ENCODE measurements around the gene CORO2B. TPM values are rescaled to one million over a fixed set of nuclear protein-coding genes. Genes with fewer than 3 reads are reported as not detected.

The CORO2B gene
- total and polyA plus RNA-seq, 5 donors: 5.8 to 13.7 (median 11.1) TPM

- H3K27me3 ChIP-seq (ENCODE audit: control insufficient read depth, insufficient read depth): no peaks in the 10 kb centered on the region
- no peak overlapping the region for H3K27ac ChIP-seq (ENCODE audit: low read length)
- intact Hi-C loops (cut with DNase I): no loop called here
- H3K4me1 ChIP-seq (ENCODE audit: control insufficient read depth, insufficient read depth, low read length): peaks cover 15% of the 10 kb centered on the region
- H3K9me3 ChIP-seq (ENCODE audit: control insufficient read depth, low read length): no peaks in the 10 kb centered on the region
- DNase-seq (peak in 1 of 3 donors; percentile 64), ATAC-seq (peak; percentile 27 to 41)
- H3K4me3 ChIP-seq (ENCODE audit: low read length): no peak overlapping the region
- 42% methylated on average over 6 of the region's 6 CpGs for WGBS
Measured at GRCh38 chr15:68631601-68632051, 52.8 kb downstream of the CORO2B start.

GRCh38 chr15:68632101-68632500, 53.3 kb downstream of the CORO2B start:
- 69% methylated on average over 9 of the region's 9 CpGs for WGBS
- Histone ChIP-seq H3K27ac (ENCODE audit: low read length) (peak overlapping the region; percentile 31), H3K9me3 (ENCODE audit: control insufficient read depth, low read length) (no peaks in the 10 kb centered on the region), H3K27me3 (ENCODE audit: control insufficient read depth, insufficient read depth) (no peaks in the 10 kb centered on the region), H3K4me1 (ENCODE audit: control insufficient read depth, insufficient read depth, low read length) (peaks cover 17% of the 10 kb centered on the region), H3K4me3 (ENCODE audit: low read length) (no peak overlapping the region)
- intact Hi-C loops (cut with DNase I): no loop called here
- ATAC-seq (no peak), DNase-seq (no peak)

- Histone ChIP-seq H3K27me3 (ENCODE audit: control insufficient read depth, insufficient read depth) (no peaks in the 10 kb centered on the region), H3K27ac (ENCODE audit: low read length) (no peak overlapping the region), H3K4me1 (ENCODE audit: control insufficient read depth, insufficient read depth, low read length) (peaks cover 17% of the 10 kb centered on the region), H3K9me3 (ENCODE audit: control insufficient read depth, low read length) (no peaks in the 10 kb centered on the region), H3K4me3 (ENCODE audit: low read length) (no peak overlapping the region)
- no peak for ATAC-seq
- WGBS: 43% methylated on average over 10 of the region's 10 CpGs
- intact Hi-C loops (cut with DNase I): no loop called here
- no peak for DNase-seq
Measured at GRCh38 chr15:68633231-68634121, 54.7 kb downstream of the CORO2B start.

- WGBS: 86% methylated on average over 4 of the region's 4 CpGs
- Histone ChIP-seq H3K27me3 (ENCODE audit: control insufficient read depth, insufficient read depth) (no peaks in the 10 kb centered on the region), H3K4me3 (ENCODE audit: low read length) (no peak overlapping the region), H3K4me1 (ENCODE audit: control insufficient read depth, insufficient read depth, low read length) (peaks cover 22% of the 10 kb centered on the region), H3K27ac (ENCODE audit: low read length) (no peak overlapping the region), H3K9me3 (ENCODE audit: control insufficient read depth, low read length) (no peaks in the 10 kb centered on the region)
- intact Hi-C loops (cut with DNase I): no loop called here
- no peak for DNase-seq
- ATAC-seq: no peak
Measured at GRCh38 chr15:68634122-68634482, 55.3 kb downstream of the CORO2B start.

- DNase-seq: no peak
- WGBS: 92% methylated on average over 6 of the region's 6 CpGs
- H3K4me1 ChIP-seq (ENCODE audit: control insufficient read depth, insufficient read depth, low read length): peaks cover 23% of the 10 kb centered on the region
- intact Hi-C loops (cut with DNase I): no loop called here
- H3K27ac ChIP-seq (ENCODE audit: low read length): no peak overlapping the region
- no peak for ATAC-seq
- H3K4me3 ChIP-seq (ENCODE audit: low read length): no peak overlapping the region
- H3K27me3 ChIP-seq (ENCODE audit: control insufficient read depth, insufficient read depth): no peaks in the 10 kb centered on the region
- H3K9me3 ChIP-seq (ENCODE audit: control insufficient read depth, low read length): no peaks in the 10 kb centered on the region
Measured at GRCh38 chr15:68634531-68634930, 55.7 kb downstream of the CORO2B start.

- ATAC-seq (peak; percentile 26 to 41), DNase-seq (peak; percentile 55 to 78 (median 72))
- Histone ChIP-seq H3K9me3 (ENCODE audit: control insufficient read depth, low read length) (no peaks in the 10 kb centered on the region), H3K27ac (ENCODE audit: low read length) (peak overlapping the region; percentile 46), H3K27me3 (ENCODE audit: control insufficient read depth, insufficient read depth) (no peaks in the 10 kb centered on the region), H3K4me1 (ENCODE audit: control insufficient read depth, insufficient read depth, low read length) (peaks cover 26% of the 10 kb centered on the region), H3K4me3 (ENCODE audit: low read length) (no peak overlapping the region)
- 36% methylated on average over 2 of the region's 2 CpGs for WGBS
- intact Hi-C loops (cut with DNase I): loop anchor here in 1 of 4 donors (5.0 kb wide), 1 partner anchor 53 kb away; no protein-coding TSS in a partner anchor
Measured at GRCh38 chr15:68635141-68635540, 56.3 kb downstream of the CORO2B start.

GRCh38 chr15:68636256-68636655, 57.5 kb downstream of the CORO2B start:
- WGBS: 80% methylated on average over 5 of the region's 5 CpGs
- DNase-seq (no peak), ATAC-seq (no peak)
- Histone ChIP-seq H3K9me3 (ENCODE audit: control insufficient read depth, low read length) (no peaks in the 10 kb centered on the region), H3K4me3 (ENCODE audit: low read length) (no peak overlapping the region), H3K4me1 (ENCODE audit: control insufficient read depth, insufficient read depth, low read length) (peaks cover 28% of the 10 kb centered on the region), H3K27me3 (ENCODE audit: control insufficient read depth, insufficient read depth) (no peaks in the 10 kb centered on the region), H3K27ac (ENCODE audit: low read length) (no peak overlapping the region)
- intact Hi-C loops (cut with DNase I): loop anchor here in 1 of 4 donors (5.0 kb wide), 1 partner anchor 54 kb away; no protein-coding TSS in a partner anchor

GRCh38 chr15:68637767-68638404, 59.1 kb downstream of the CORO2B start:
- Histone ChIP-seq H3K27me3 (ENCODE audit: control insufficient read depth, insufficient read depth) (no peaks in the 10 kb centered on the region), H3K9me3 (ENCODE audit: control insufficient read depth, low read length) (no peaks in the 10 kb centered on the region), H3K4me3 (ENCODE audit: low read length) (no peak overlapping the region), H3K27ac (ENCODE audit: low read length) (no peak overlapping the region), H3K4me1 (ENCODE audit: control insufficient read depth, insufficient read depth, low read length) (peaks cover 23% of the 10 kb centered on the region)
- ATAC-seq (peak; percentile 80 to 85), DNase-seq (peak; percentile 84 to 93 (median 92))
- 45% methylated on average over 5 of the region's 5 CpGs for WGBS
- intact Hi-C loops (cut with DNase I): loop anchor here in 2 of 4 donors (2.0 to 5.0 kb wide), 2 partner anchors 56 to 57 kb away; no protein-coding TSS in a partner anchor

- DNase-seq: peak in 1 of 3 donors; percentile 72
- intact Hi-C loops (cut with DNase I): loop anchor here in 2 of 4 donors (2.0 to 5.0 kb wide), 2 partner anchors 57 to 58 kb away; no protein-coding TSS in a partner anchor
- Histone ChIP-seq H3K9me3 (ENCODE audit: control insufficient read depth, low read length) (no peaks in the 10 kb centered on the region), H3K27me3 (ENCODE audit: control insufficient read depth, insufficient read depth) (no peaks in the 10 kb centered on the region), H3K4me3 (ENCODE audit: low read length) (no peak overlapping the region), H3K27ac (ENCODE audit: low read length) (peak overlapping the region; percentile 89), H3K4me1 (ENCODE audit: control insufficient read depth, insufficient read depth, low read length) (peaks cover 23% of the 10 kb centered on the region)
- WGBS: 85% methylated on average over 2 of the region's 2 CpGs
- ATAC-seq: peak; percentile 25 to 50
Measured at GRCh38 chr15:68638953-68639515, 60.2 kb downstream of the CORO2B start.

GRCh38 chr15:68639926-68640600, 61.3 kb downstream of the CORO2B start:
- H3K4me3 ChIP-seq (ENCODE audit: low read length): no peak overlapping the region
- intact Hi-C loops (cut with DNase I): loop anchor here in 2 of 4 donors (2.0 to 5.0 kb wide), 2 partner anchors 58 to 59 kb away; no protein-coding TSS in a partner anchor

More at GRCh38 chr15:68639926-68640600, 61.3 kb downstream of the CORO2B start:
- 69% methylated on average over 7 of the region's 7 CpGs for WGBS
- no peaks in the 10 kb centered on the region for H3K9me3 ChIP-seq (ENCODE audit: control insufficient read depth, low read length)
- H3K4me1 ChIP-seq (ENCODE audit: control insufficient read depth, insufficient read depth, low read length): peaks cover 19% of the 10 kb centered on the region
- H3K27me3 ChIP-seq (ENCODE audit: control insufficient read depth, insufficient read depth): no peaks in the 10 kb centered on the region
- H3K27ac ChIP-seq (ENCODE audit: low read length): peak overlapping the region; percentile 34
- ATAC-seq (no peak), DNase-seq (no peak)

Data from right cardiac atrium (tissue), 5 donors.